Fibroblast of lung (primary cell): ENCODE results near the gene ITPR3. TPM values are rescaled to one million over a fixed set of nuclear protein-coding genes. Genes with fewer than 3 reads are reported as not detected.
A peak's percentile ranks its signal among the peaks of the same experiment; 100 is the strongest.

Experiments
- DNase-seq, 2 donors: peaks; one replicate each; pipeline versions ENCODE4 v3.0.0 to v3.0.0-alpha.2; 2010; ENCODE audit warnings: low read depth in 2 of 2
- H2AFZ ChIP-seq: 2 replicates; pipeline ENCODE4 v1.5.1; 2012; ENCODE audit warnings: low read length, control low read depth, inconsistent platforms
- H3K27ac ChIP-seq: 2 replicates; pipeline ENCODE4 v1.5.1; 2011; ENCODE audit warnings: low read length, control low read depth; ENCODE audit not compliant: insufficient read depth
- H3K27me3 ChIP-seq: 2 replicates; pipeline ENCODE4 v1.5.1; 2011; ENCODE audit warnings: mild to moderate bottlenecking, low read length; ENCODE audit not compliant: control insufficient read depth, insufficient read depth
- H3K36me3 ChIP-seq: 2 replicates; pipeline ENCODE4 v1.5.1; 2011; ENCODE audit warnings: low read length; ENCODE audit not compliant: control insufficient read depth, insufficient read depth
- H3K4me1 ChIP-seq: 2 replicates; pipeline ENCODE4 v1.5.1; 2011; ENCODE audit warnings: low read length; ENCODE audit not compliant: control insufficient read depth, insufficient read depth; ENCODE audit errors: extremely low read depth
- H3K4me2 ChIP-seq: 2 replicates; pipeline ENCODE4 v1.5.1; 2011; ENCODE audit warnings: low read length, control low read depth; ENCODE audit not compliant: insufficient read depth; ENCODE audit errors: extremely low read depth
- H3K4me3 ChIP-seq, 4 experiments: fragments of 200-600 bp in 1 of 4; sonication (generic) in 1 of 4; replicated peaks in 1 of 4; 2 replicates each; pipeline ENCODE4 v1.5.1; 2011 to 2016; ENCODE audit warnings: low read length in 4 of 4, low read depth in 3 of 4, mild to moderate bottlenecking in 3 of 4, control low read depth in 2 of 4, inconsistent platforms in 1 of 4, mixed read lengths in 1 of 4; ENCODE audit not compliant: insufficient read depth in 1 of 4; ENCODE audit errors: control extremely low read depth in 1 of 4
- H3K79me2 ChIP-seq: 2 replicates; pipeline ENCODE4 v1.5.1; 2012; ENCODE audit warnings: mild to moderate bottlenecking, low read length, inconsistent platforms; ENCODE audit not compliant: control insufficient read depth, insufficient read depth
- H3K9ac ChIP-seq: 2 replicates; pipeline ENCODE4 v1.5.1; 2011; ENCODE audit warnings: mild to moderate bottlenecking, low read length, control low read depth; ENCODE audit not compliant: insufficient read depth
- H3K9me3 ChIP-seq: 2 replicates; pipeline ENCODE4 v1.5.1; 2012; ENCODE audit warnings: low read depth, low read length; ENCODE audit not compliant: control insufficient read depth, insufficient read depth
- H4K20me1 ChIP-seq: 2 replicates; pipeline ENCODE4 v1.5.1; 2011; ENCODE audit warnings: low read length; ENCODE audit not compliant: control insufficient read depth, insufficient read depth; ENCODE audit errors: extremely low read depth
- CTCF ChIP-seq, 2 donors: IDR thresholded peaks in 1 of 2; conservative IDR thresholded peaks in 1 of 2; 1 replicate in 1 of 2; 2 replicates in 1 of 2; pipeline ENCODE4 v1.5.1; 2011 to 2012; ENCODE audit warnings: low read length in 2 of 2, control low read depth in 1 of 2, inconsistent platforms in 1 of 2, low read depth in 1 of 2, mild to moderate bottlenecking in 1 of 2
- EZH2 ChIP-seq: IDR thresholded peaks from 2 replicates; pipeline ENCODE4 v1.5.1; 2012; ENCODE audit warnings: low read length, control low read depth, mild to moderate bottlenecking; ENCODE audit errors: missing control alignments
- polyA plus RNA-seq, 2 donors: library from polyadenylated mRNA; depleted of rRNA in 1 of 2; stranded (reverse) in 1 of 2; unstranded in 1 of 2; fragments of >200 nt; gene quantifications; 2 replicates each; pipeline ENCODE4 v1.2.1, GENCODE V29; 2011 to 2012; ENCODE audit warnings: missing spikeins in 1 of 2
- total RNA-seq: library from RNA; depleted of rRNA; stranded (reverse); fragments of >200 nt; gene quantifications from 2 replicates; pipeline ENCODE4 v1.2.1, GENCODE V29; 2014

ITPR3 gene
- total and polyA plus RNA-seq, 2 donors (not counting 1 experiment from before 2014, with no cell fraction given), result 9.6 to 43.4 TPM

GRCh38 chr6:33634161-33634727 is 13.1 kb downstream of the ITPR3 start:
- DNase-seq, result no peak
- Histone ChIP-seq H4K20me1 (no peaks in the 10 kb centered on the region), H3K9ac (no peak overlapping the region), H3K4me3 (peak overlapping the region; percentile 32 to 61 (median 52)), H3K36me3 (no peaks in the 10 kb centered on the region), H2AFZ (no peak overlapping the region), H3K4me2 (peak overlapping the region; percentile 85), H3K9me3 (no peaks in the 10 kb centered on the region), H3K27ac (no peak overlapping the region), H3K4me1 (peaks cover 2% of the 10 kb centered on the region), H3K79me2 (peaks cover 25% of the 10 kb centered on the region), H3K27me3 (no peaks in the 10 kb centered on the region)
- TF ChIP-seq CTCF (conservative IDR thresholded peaks at IDR 0.05 in 1 of 2, IDR thresholded peaks at IDR 0.05 in 1 of 2; ENCODE audit: low read depth in 1 of 2, low read length in 2 of 2) (no peak), EZH2 (no peak)

DNA sequence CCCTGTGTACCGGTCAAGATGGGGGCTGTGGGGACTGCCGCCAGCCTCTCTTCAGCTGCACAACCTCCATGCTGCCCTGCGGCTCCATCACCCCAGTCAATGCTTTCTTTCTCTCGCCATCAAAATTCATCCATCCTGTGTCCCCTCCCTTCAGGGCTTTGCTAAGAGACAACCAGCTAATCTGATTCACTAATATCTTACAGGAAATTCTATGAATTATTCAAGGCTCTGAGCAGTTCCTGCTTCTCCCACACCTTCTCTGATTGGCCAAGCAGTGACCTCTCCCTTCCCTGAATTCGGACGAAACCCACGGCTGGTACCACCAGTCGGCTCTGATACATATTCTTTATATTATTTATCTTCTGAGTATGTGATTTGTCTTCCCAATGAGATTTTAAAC is 13.8 kb downstream of the ITPR3 start:
- peaks cover 25% of the 10 kb centered on the region for H3K79me2 ChIP-seq
- no peak for TF ChIP-seq EZH2
- no peak for TF ChIP-seq CTCF (conservative IDR thresholded peaks at IDR 0.05 in 1 of 2, IDR thresholded peaks at IDR 0.05 in 1 of 2; ENCODE audit: low read depth in 1 of 2, low read length in 2 of 2)
- no peak for DNase-seq
- no peaks in the 10 kb centered on the region for H3K36me3 ChIP-seq
- H3K9ac ChIP-seq, result no peak overlapping the region
- peaks cover 2% of the 10 kb centered on the region for H3K4me1 ChIP-seq
- no peak overlapping the region for H3K4me2 ChIP-seq
- H4K20me1 ChIP-seq, result no peaks in the 10 kb centered on the region
- H3K27me3 ChIP-seq, result no peaks in the 10 kb centered on the region
- H3K4me3 ChIP-seq, result no peak overlapping the region
- H3K9me3 ChIP-seq, result no peaks in the 10 kb centered on the region
- H3K27ac ChIP-seq, result no peak overlapping the region
- no peak overlapping the region for H2AFZ ChIP-seq

- H3K79me2 ChIP-seq, result peaks cover 22% of the 10 kb centered on the region
- H3K9ac ChIP-seq, result no peak overlapping the region
- no peak for DNase-seq
- no peak overlapping the region for H3K4me3 ChIP-seq
- H3K36me3 ChIP-seq, result no peaks in the 10 kb centered on the region
- H3K4me2 ChIP-seq, result no peak overlapping the region
- no peak overlapping the region for H2AFZ ChIP-seq
- H3K27me3 ChIP-seq, result no peaks in the 10 kb centered on the region
- no peak for TF ChIP-seq CTCF (conservative IDR thresholded peaks at IDR 0.05 in 1 of 2, IDR thresholded peaks at IDR 0.05 in 1 of 2; ENCODE audit: low read depth in 1 of 2, low read length in 2 of 2)
- no peak for TF ChIP-seq EZH2
- peaks cover 2% of the 10 kb centered on the region for H3K4me1 ChIP-seq
- H4K20me1 ChIP-seq, result no peaks in the 10 kb centered on the region
- H3K9me3 ChIP-seq, result no peaks in the 10 kb centered on the region
- no peak overlapping the region for H3K27ac ChIP-seq
These were observed 15.5 kb downstream of the ITPR3 start for GRCh38 chr6:33636655-33637054.
